CD4-positive, alpha-beta T cell treated with Interleukin-1 beta for 1 hour (primary cell): ENCODE data around the gene QSOX1.

Experiments used
- DNase-seq, 2 donors: peaks; one replicate each; pipeline ENCODE4 v3.0.0-alpha.2; 2020 to 2022

QSOX1 gene

DNA sequence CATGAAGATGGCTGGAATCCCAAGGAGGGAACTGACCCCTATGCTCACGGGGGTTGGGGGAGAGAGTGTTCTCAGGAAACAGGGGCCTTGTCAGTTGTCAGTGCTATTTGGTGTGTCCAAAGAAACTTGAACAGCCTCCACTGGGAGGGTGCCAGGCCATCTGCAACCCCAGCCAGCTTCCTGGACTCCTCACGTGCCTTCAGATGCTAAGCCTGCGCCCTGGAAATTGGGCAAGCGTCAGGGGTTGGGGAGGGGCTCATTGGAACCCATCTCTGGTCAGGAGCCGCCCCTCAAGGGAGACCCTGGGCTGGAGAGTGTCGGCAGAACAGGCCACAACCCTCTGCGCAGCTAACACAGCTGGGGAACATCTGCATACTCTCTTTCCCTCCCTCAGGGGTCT, 62.3 kb downstream of the QSOX1 start:
- no peak for DNase-seq

DNA sequence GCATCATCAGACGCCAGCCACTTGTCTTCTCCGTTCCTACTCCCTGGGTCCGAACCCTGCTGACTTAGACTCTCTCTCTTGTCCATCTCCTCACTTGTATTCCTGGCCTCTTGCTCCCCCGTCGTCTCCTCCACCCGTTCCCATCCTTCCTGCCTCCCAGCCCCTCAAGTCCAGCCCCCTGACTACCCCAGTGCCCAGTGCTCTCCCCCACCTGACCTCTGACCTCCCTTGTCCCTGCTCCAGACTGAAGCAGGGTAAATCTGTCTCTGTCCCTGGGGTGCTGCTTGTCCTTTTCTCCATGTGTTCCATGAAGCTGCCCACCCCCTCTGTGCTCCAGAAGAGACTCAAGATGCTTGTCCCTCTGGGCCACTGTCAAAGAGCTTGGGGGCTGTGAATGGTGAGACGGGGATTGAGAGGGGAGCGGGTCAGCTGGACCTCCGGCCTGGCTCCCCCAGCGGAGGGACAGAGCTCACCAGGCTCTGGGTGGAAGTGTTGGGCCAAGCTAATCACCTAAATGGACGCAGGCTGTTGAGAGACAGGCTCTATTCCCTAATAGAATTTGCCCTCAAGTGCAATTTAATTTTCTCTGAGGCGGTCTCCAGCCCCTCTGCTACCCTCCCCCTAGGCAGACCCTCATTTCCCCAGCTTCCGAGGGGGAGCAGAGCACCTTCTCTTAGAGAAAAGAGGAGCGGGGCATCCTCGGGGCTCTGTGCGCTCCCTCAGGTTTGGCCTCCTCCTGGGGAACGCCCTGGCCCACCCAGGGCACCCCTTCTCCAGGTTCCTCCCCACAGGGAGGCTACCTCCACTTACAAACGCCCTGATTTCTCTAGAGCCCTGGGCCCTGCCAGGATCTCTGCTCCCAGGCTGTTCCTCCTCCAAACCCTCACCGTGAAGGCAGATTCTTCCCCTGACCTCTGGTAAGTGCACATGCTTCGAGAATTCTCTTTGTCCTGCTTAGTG, 64.4 kb downstream of the QSOX1 start:
- no peak for DNase-seq

DNA sequence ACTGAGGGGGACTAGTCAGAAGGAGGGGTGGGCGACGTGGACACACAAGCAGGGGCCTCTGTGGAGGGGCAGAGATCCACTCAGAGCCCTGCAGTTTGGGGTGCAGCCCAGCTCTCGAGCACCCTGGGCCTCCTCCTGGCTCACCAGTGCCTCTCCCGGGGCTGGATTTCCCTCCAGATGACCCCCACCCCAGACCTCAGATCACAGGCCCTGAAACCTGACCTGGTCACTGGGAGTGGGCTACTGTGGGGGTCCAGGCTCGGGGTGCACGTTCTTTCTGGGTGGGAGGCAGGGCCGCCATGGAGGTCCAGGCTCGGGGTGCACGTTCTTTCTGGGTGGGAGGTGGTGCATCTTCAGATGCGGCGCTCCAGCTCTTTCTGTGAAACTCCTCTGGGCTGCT, 65.1 kb downstream of the QSOX1 start:
- no peak for DNase-seq

DNA sequence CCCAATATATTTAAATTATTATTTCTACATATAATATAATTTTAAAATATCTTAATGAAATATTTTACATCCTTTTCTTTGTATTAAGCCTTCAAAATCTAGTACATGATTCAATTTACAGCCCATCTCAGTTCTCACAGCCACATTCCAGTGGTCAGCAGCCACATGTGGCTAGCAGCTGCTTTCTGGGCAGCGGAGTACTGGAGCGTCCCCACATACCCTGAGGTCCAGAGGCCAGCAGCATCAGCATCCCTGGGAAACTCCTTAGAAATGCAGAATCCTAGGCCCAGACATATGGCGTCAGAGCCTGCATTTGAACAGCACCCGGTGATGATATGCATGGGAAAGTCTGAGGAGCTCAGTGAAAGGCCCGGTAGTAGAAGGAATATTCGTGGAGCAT, 66.8 kb downstream of the QSOX1 start:
- DNase-seq: no peak

DNA sequence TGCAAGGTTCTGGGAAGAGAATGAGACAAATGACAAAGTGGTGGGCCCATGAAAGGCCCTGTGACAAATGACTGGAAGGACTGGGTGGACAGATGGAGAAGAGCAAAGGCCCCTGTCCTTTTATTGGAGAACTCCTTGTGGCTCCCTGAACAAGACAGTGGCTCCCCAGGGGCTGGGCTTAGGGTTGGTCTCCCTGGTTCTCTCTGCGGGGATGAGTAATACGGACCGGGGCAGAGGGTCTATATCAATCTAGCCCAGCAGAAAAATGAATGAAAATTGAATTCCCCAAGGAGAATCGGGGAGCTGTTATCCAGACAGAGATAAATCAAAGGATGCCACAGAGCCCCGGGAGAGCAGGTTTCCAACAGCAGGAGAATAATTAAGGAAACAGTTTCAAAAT, 70.2 kb downstream of the QSOX1 start:
- DNase-seq: no peak

DNA sequence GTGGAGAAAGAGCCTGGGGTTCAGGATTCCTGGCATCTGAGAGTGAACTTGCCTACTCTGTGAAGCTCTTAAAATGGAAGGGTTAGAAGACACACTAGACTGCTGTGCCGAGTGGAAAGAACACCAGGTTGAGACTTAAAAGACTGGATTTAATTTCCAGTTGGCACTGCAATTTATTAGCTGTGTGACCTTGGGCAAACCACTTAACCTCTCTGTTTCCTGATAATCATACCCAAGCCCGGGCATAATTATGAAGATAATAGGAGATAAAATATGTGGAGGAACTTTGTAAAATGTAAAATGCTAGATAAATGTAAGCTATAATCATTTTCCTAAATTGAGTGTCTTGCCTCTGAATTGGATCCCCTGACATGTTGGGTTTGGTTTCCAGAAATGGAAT, 70.7 kb downstream of the QSOX1 start:
- no peak for DNase-seq

DNA sequence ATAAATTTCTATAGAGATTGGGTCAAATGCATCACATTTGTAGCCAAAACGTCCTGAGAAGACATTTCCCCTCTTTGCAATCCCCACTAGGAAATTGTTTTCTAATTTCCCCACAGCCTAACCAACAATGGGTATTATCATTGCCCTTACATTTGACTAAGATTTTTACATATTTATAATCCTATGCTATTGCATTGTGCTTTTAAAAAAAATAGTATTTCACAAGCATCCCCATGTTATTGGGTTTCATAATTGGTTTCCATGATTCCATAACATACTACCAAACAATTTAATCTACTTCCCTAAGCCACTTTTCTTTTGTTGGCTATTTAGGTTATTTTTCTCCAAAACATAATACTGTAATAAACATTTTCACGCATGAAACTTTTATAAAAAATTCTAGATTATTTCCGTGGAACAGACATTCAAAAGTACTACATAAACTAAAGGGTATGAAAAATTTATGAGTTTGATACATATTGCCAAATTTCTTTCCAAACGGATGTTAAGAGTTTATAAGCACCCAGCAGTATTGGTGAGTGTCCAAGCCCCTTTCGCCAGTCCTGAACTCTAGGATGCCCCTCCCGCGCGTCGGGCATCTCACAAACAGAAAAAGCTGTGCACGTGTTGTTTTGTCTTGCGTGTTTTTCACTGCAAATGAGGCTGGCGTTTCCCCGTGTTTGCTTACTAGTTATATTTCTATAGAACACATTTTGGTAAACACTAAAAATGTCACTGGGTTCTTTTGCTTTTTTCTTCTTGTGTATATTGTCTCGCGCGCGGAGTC, 73.4 kb downstream of the QSOX1 start:
- DNase-seq: no peak

DNA sequence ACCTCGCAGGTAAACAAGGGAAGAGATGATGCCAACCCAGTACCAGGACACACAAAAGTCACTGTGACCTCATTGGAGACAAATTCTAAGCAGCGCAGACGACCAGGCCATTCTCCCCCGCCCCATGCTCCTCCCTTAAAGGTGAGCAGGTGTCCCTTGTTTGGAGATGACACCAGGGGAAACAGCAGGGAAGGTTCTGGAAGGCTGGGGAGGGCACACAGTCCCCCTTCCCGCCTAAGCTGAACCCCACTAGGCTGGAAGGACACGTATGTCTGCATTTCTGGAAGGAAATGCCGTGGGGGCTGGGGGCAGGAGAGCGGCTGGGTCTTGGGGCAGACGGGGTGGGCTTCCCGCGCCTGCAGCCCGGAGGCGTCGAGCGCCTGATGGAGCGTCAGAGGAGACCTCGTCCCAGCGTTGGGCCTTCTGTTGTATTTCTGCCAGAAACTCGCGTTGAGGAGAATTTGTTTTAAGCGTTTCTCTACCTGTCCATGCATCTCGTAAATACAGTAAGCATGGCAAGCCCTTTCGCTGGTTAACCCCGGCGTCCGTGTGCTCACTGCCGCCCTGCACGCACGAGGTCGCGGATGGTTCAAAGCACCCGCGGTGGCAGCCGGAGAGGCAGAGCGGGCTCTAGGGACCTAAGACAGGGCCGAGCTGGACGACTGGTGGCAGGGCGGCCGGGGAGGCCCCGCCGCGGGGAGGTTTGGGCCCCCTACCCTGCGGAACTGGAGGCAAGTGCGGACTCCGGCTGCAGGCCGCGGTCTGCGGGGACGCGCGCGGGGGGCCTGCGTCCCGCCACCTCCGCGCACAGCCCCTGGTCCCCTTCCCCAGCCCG, 74.2 kb downstream of the QSOX1 start:
- no peak for DNase-seq

DNA sequence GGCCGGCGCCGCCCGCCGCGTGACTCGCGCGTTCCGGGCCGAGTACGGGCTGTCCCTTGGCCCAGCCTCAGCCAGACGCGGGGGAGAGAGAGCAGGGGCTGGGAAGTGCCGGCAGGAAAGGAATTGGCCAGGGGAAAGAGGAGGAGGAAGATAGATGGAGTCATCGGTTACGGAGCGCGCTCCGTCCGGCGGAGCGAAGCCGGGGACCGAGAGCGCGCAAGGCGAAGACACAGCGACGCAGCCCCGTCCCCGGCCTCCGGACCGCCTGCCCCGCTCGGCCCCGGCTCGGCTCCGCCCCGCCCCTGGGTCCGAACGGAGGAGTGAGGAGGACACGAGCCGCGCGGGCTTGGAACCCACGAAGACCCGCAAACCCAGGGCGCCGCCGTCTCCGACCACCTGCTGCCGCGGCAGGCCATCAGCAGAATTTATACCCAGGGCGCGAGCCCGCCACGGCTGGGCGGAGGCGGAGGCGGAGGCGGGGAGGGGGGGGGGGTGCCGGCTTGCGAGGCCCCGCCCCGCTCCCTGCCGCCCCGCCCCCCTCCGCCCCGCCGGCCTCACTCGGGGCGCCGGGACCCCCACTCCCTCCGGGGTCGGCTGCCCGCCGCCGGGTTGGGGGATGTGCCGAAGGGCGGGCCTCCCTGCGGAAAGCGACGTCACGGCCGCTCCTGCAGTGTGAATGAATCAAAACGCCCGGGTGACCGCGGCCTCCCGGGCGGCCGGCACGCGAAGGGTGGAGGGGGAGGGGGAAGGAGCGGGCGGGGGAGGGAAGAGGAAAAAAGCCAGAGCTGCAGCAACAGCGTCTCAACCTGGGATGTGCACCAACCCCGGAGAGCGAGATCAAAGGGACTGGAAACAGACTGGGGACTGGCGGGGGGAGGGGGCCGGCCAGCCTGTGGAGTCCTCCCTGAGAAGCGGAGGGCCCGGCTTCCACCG, 75.1 kb downstream of the QSOX1 start, which contains the start of gene LHX4:
LHX4 (plus strand) TSS at position 782 of the 933 bp plus-strand sequence. CDS start 266 bp downstream, outside the sequence.
- DNase-seq: peak in 1 of 2 donors; percentile 24

DNA sequence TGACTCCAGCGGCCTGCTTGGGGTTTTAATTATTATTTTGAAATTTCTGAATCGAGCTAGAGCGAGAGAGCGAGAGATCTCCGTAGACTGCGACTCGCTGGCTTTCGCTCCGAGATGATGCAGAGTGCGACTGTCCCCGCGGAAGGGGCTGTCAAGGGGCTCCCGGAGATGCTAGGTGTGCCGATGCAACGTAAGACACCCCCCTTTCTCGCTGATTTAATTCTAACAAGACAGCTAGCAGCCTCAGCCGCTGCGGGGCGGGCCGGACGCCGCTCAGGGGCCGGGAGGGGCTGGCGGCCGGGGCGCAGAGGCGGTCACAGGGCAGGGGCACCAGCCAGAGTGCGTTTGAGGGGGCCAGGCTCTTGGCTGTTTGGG, 75.7 kb downstream of the QSOX1 start:
- no peak for DNase-seq

DNA sequence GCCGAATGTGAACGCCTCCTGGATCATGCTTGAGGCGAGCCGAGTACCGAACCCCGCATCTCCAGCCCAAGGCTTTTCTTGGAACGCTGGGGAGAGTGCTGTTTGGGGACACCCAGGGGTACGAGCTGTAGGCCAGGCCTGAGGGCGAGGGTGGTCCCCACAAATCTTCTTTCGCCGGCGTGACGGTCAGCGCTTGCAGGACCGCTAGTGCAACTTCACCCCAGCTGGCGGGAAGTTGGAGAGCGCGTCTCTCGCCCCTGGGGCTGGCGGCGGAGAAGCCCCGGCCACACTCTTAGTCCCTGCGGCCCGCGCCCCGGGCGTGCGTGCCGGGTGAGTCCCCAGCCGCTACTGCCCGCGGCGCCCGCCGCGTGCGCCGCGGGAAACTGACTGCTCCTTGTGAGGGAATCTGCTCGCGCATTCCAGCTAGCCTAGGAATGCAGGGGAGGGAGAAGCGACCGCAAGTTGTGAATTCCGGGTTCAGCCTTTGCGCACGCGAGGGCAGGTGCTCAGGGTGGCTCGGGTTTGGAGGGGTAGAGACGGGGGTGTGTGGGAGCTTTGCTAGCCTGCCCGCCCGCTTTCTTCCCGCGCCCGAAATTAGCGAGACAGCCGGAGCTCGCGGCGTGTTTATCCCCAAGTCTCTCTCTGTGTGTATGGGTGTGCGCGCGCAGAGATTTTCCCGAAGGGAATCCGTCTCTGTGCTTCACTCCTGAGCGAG, 76.3 kb downstream of the QSOX1 start:
- DNase-seq: no peak

DNA sequence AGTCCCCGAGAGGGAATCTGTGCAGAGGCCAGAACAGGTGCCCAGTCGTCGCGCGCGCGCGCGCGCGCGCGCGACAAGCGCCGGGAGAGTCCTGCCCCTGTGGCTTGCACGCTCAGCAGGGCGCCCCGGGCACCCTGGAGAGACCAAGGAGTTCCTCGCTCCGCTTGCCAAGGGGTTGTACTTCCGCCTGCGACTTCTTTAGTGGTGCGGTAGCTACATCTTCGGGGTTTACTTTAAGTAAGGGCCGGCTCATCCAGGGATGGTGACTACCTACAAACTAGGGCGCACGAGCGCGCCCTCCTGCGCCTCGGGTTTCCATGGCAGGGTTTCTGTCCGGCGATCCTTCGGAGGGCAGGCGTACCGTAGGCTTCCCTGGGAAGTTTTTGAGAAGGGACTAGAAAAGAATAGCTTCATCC, 76.8 kb downstream of the QSOX1 start:
- no peak for DNase-seq

DNA sequence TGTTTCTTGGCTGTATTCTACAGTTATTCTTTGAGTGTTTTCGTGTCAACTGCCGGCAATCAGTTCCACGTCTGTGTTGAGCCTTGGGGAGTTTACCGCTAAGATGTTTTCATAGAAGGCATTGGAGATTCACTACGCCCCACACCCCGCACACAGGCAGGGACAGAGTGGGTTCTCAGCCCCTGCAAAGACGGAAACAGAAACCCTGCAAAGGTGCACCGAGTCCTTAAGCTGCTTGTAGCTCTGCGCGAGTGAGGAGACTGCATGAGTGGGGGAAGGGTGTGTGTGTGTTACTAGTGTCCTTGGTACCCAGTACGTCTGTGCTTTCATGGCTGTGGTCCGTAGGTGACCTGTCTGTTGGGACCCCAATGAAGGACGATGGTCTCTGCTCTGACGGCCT, 77.3 kb downstream of the QSOX1 start:
- no peak for DNase-seq

DNA sequence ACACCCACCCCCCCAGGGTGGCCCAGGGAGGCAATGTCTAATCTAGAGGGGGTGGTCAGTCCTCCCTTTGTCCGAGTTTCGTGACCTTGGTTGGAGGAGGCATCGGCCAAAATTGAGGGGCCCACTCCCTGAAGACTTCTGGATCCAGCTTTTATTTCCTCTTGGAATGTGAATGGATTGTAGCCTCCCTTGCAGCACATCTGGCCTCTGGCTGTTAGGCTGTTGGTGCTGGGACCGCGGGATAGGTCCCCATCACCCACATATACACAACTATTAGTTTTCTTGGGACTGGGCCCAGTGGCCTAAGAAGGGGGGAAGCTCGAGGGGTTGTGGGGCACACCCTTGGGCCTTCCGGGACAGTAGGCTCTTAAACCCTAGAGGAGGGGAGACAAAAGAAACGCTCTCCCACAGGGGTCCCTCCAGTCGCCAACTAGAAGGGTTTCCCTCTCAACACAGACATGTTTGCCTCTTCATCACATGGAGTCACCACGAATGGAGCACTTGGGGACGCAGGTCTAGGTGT, 77.9 kb downstream of the QSOX1 start:
- DNase-seq: no peak

DNA sequence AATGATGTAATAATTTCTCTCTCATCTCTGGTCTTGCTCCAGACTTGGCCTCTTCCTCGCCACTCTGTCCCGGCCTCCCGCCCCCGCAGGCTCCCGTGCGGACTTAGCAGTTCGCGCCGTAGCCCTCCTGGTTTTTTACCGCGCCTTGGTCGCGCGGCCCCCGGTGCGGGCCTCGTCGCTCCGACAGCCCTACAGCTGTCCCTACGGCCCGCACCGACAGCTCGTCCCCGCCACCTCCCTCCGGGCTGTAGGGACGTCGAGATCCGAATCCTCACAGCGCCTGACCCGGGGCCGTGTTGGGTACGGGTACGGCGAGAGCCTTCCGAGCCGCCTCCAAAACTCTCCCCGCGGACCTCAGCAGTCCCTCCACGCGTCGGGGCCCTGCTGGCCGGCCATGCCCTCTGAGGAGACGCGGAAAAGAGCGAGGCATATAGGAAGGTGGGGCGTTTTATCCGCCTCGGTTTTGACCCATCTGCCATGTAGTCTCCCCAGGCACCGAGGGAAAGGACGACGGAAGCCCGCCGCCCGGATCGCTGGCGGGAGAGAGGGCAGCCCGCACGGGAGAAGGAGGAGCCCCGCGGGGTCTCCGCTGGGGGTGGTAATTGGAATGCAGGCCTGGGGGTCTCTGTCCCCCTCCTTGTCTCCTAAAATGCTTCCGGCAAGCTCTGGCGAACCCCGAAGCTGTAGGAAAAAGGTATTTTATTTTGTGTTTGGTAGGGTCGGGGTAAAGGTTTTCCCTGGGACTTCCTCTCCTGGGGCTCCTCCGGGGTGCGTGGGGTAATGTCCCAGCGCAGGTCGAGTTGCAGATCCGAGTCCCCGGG, 78.7 kb downstream of the QSOX1 start:
- no peak for DNase-seq

DNA sequence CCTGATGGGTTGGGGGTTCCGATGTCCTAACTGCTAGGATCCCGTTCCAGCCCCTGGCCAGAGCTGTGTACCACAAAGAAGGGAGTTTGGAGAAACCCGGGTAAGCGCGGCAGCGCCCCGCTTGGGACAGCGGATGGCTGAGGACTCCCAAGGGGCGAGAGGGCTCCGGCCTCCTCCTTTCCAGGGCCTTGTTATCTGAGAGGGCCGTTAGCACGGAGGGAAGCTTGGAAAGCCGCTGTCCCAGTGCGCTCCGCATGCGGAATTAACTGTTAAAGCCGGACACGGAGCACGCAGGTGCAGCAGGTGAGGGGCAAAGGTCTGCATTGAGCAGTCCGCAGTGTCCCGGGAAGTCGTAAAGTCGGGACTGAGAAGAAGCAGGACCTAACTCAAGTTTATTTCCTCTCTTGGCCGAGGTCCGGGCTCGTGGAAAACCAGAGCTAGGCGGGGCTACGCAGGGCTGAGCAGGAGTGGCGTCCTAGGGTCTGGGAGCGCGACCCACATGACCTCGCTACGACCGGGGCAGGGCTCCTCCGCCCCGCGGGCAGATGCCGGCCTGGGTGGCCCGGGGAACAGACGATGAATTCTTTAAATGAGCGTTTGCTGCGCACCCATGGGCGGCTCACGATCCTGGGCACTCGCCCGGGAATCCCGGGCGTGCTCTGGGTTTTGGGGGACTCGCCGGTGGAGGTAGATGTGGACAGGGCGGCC, 79.9 kb downstream of the QSOX1 start:
- no peak for DNase-seq

DNA sequence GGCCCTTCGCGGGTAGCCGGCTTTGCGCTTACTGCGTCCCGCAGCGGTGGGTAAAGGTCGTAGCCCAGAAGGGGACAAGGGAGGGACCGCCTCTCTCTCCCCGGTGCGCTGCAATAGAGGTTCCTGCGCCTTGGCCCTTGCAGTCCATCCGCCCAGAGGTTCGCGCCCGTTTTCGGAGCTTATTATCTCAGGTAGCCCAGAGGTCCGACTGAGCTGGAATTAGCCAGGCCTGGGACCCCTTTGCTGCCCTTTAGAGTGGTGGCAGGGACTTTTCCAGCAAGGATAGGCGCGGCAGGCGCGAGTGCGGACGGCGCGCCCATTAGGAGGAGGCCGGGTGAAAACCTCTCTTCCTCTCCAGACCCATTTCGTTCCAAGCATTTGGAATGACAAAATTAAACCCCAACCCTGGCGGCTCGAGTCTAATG, 80.4 kb downstream of the QSOX1 start:
- no peak for DNase-seq

DNA sequence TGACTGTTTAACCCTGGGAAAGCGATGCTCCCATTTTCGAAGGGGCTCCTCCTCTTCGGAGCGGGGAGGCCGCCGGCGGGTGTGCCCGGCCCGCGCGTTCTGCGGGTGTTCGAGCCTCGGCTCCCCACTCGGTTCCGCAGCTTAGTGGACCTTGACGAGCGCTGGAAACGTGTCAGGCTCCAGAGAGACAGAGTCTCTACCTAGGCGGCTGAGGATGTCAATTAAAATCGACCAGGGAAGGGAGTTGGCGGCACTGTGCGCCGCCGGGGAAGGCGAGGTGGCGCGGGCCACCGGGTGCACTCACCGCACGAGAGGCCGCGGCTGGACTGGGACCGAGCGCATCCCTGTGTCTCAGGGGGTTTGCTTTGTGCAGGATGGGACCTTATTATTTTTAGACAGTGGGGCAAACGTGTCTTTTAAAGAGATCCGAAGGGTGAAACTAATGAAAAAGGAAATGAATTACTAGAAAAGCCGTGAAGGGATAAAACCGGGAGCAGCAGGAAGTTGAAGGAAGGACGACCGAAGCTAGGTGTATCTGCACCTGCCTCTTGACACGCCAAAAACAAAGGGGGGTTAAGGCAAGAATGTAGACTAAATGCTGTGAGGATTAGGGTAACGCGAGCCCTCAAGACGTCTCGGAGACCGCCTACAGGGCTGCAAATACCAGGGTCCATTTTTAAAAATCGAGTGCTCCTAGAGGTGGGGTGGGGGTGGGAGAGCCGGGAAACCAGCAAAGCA, 81.0 kb downstream of the QSOX1 start:
- no peak for DNase-seq
